Spleen (tissue), 7 donors: Measurements from ENCODE around the gene RIN2.

Experiments
- POLR2A ChIP-seq, 3 donors: fragments of 450-650 bp; IDR thresholded peaks; one replicate each; pipeline ENCODE4 v1.5.1; 2017; ENCODE audit warnings: antibody characterized with exemption in 3 of 3, mild to moderate bottlenecking in 1 of 3
- POLR2AphosphoS5 ChIP-seq, 3 donors: sonication (generic); formaldehyde crosslinking; IDR thresholded peaks; one replicate each; pipeline ENCODE4 v1.5.1; 2017; ENCODE audit warnings: antibody characterized with exemption in 3 of 3
- TF ChIP-seq, protein P1 (sequence below), 11 experiments: fragments of 200-600 bp in 7 of 11; fragments of 450-650 bp in 4 of 11; sonication (generic) in 4 of 11; IDR thresholded peaks in 8 of 11; conservative IDR thresholded peaks in 3 of 11; 1 replicate in 7 of 11; 2 replicates in 4 of 11; pipeline versions ENCODE4 v1.4.0 to v1.8.0; 2016 to 2021; ENCODE audit warnings: antibody characterized with exemption in 11 of 11, inconsistent platforms in 4 of 11, mild to moderate bottlenecking in 1 of 11
- donor health status: DM: no; HTN: no; CAD: no; lungs with moderate emphysema.
- donor health status: DM: no; HTN: no; CAD: no.
- donor health status: DM: no; HTN: no; CAD: no.

DNA sequence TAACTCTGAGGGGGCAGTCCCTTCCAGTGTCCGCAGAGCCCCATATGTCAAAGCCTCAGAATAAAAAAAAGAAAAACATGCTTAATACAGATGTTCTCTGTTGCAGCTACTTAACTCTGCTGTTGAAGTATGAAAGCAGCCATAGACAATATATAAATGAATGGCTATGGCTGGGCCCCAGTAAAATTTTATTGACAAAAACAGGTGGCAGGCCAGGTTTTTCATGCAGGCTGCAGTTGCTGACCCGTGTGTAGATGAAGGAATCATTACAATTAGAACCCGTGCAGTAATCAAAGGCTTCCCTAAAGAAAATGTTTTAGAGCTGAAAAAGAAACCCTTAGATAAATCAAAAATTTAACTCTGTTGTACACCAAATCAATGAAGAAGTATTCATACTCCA is 13.0 kb upstream of the RIN2 start:
- TF ChIP-seq, protein P1, sequence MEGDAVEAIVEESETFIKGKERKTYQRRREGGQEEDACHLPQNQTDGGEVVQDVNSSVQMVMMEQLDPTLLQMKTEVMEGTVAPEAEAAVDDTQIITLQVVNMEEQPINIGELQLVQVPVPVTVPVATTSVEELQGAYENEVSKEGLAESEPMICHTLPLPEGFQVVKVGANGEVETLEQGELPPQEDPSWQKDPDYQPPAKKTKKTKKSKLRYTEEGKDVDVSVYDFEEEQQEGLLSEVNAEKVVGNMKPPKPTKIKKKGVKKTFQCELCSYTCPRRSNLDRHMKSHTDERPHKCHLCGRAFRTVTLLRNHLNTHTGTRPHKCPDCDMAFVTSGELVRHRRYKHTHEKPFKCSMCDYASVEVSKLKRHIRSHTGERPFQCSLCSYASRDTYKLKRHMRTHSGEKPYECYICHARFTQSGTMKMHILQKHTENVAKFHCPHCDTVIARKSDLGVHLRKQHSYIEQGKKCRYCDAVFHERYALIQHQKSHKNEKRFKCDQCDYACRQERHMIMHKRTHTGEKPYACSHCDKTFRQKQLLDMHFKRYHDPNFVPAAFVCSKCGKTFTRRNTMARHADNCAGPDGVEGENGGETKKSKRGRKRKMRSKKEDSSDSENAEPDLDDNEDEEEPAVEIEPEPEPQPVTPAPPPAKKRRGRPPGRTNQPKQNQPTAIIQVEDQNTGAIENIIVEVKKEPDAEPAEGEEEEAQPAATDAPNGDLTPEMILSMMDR (IDR thresholded peaks at IDR 0.05 in 8 of 11, conservative IDR thresholded peaks at IDR 0.05 in 3 of 11), result no peak
- TF ChIP-seq POLR2AphosphoS5 (IDR thresholded peaks at IDR 0.05) (no peak), POLR2A (IDR thresholded peaks at IDR 0.05) (no peak)
